Liver (tissue), 9 donors: ENCODE data around the gene RAB11FIP3. TPM values are rescaled to one million over a fixed set of nuclear protein-coding genes. Genes with fewer than 3 reads are reported as not detected.
A peak's percentile ranks its signal among the peaks of the same experiment; 100 is the strongest.

Experiments
- DNase-seq: peaks from one replicate; pipeline ENCODE4 v3.0.0-alpha.2; 2017; ENCODE audit warnings: low spot score
- H3K27ac ChIP-seq, 2 donors: one replicate each; pipeline ENCODE4 v1.7.0; 2013; ENCODE audit warnings: inconsistent platforms in 2 of 2, low read length in 2 of 2, control low read depth in 1 of 2, low read depth in 1 of 2, mild to moderate bottlenecking in 1 of 2
- H3K27me3 ChIP-seq, 4 donors: one replicate each; pipeline versions ENCODE4 v1.6.1 to v1.7.0; 2013; ENCODE audit warnings: low read length in 3 of 4, inconsistent platforms in 1 of 4, mild to moderate bottlenecking in 1 of 4, moderate library complexity in 1 of 4; ENCODE audit not compliant: control insufficient read depth in 4 of 4, insufficient read depth in 4 of 4
- H3K36me3 ChIP-seq, 4 donors: one replicate each; pipeline versions ENCODE4 v1.6.1 to v1.7.0; 2013; ENCODE audit warnings: low read length in 3 of 4, mild to moderate bottlenecking in 3 of 4, low read depth in 1 of 4, moderate library complexity in 1 of 4; ENCODE audit not compliant: control insufficient read depth in 4 of 4, insufficient read depth in 3 of 4
- H3K4me1 ChIP-seq, 4 donors: one replicate each; pipeline versions ENCODE4 v1.6.1 to v1.7.0; 2013; ENCODE audit warnings: low read length in 3 of 4, mild to moderate bottlenecking in 3 of 4, moderate library complexity in 1 of 4; ENCODE audit not compliant: control insufficient read depth in 4 of 4, insufficient read depth in 4 of 4
- H3K4me3 ChIP-seq, 3 donors: one replicate each; pipeline versions ENCODE4 v1.6.1 to v1.7.0; 2013; ENCODE audit warnings: low read length in 3 of 3, control low read depth in 1 of 3, low read depth in 1 of 3, mild to moderate bottlenecking in 1 of 3
- H3K9ac ChIP-seq, 2 donors: one replicate each; pipeline ENCODE4 v1.7.0; 2013; ENCODE audit warnings: low read length in 2 of 2, mild to moderate bottlenecking in 2 of 2, moderate library complexity in 2 of 2, control low read depth in 1 of 2, low read depth in 1 of 2
- H3K9me3 ChIP-seq, 4 donors: one replicate each; pipeline versions ENCODE4 v1.6.1 to v1.7.0; 2013; ENCODE audit warnings: low read length in 3 of 4; ENCODE audit not compliant: control insufficient read depth in 4 of 4
- ATF3 ChIP-seq: IDR thresholded peaks from 2 replicates; pipeline ENCODE4 v1.6.1; 2016; ENCODE audit warnings: antibody characterized with exemption
- CTCF ChIP-seq: fragments of 150-350 bp; IDR thresholded peaks from 2 replicates; pipeline ENCODE4 v1.5.1; 2017; ENCODE audit warnings: improper control_type of control experiment, low read depth, low read length; ENCODE audit not compliant: missing input control
- EGR1 ChIP-seq, 2 donors: IDR thresholded peaks; 2 replicates each; pipeline ENCODE4 v1.6.1; 2016 to 2018; ENCODE audit warnings: antibody characterized with exemption in 2 of 2, low read depth in 2 of 2
- FOXA1 ChIP-seq: IDR thresholded peaks from 2 replicates; pipeline ENCODE4 v1.6.1; 2016; ENCODE audit warnings: antibody characterized with exemption
- FOXA2 ChIP-seq: IDR thresholded peaks from 2 replicates; pipeline ENCODE4 v1.6.1; 2016; ENCODE audit warnings: antibody characterized with exemption
- GABPA ChIP-seq, 2 donors: IDR thresholded peaks in 1 of 2; conservative IDR thresholded peaks in 1 of 2; 2 replicates each; pipeline ENCODE4 v1.6.1; 2016; ENCODE audit warnings: antibody characterized with exemption in 2 of 2, mild to moderate bottlenecking in 1 of 2, moderate library complexity in 1 of 2
- HNF4A ChIP-seq, 2 donors: conservative IDR thresholded peaks; 2 replicates each; pipeline ENCODE4 v1.6.1; 2016; ENCODE audit warnings: antibody characterized with exemption in 2 of 2, mild to moderate bottlenecking in 2 of 2
- HNF4G ChIP-seq: IDR thresholded peaks from 2 replicates; pipeline ENCODE4 v1.6.1; 2016; ENCODE audit warnings: antibody characterized with exemption
- JUND ChIP-seq, 2 donors: IDR thresholded peaks; 2 replicates each; pipeline ENCODE4 v1.6.1; 2016; ENCODE audit warnings: antibody characterized with exemption in 2 of 2
- MAX ChIP-seq: IDR thresholded peaks from 2 replicates; pipeline ENCODE4 v1.6.1; 2016; ENCODE audit warnings: antibody characterized with exemption
- NR2F2 ChIP-seq: IDR thresholded peaks from 2 replicates; pipeline ENCODE4 v1.6.1; 2016; ENCODE audit warnings: antibody characterized with exemption
- RAD21 ChIP-seq, 2 donors: IDR thresholded peaks; 2 replicates each; pipeline ENCODE4 v1.6.1; 2016; ENCODE audit warnings: antibody characterized with exemption in 2 of 2, mild to moderate bottlenecking in 2 of 2
- REST ChIP-seq: IDR thresholded peaks from 2 replicates; pipeline ENCODE4 v1.6.1; 2016; ENCODE audit warnings: antibody characterized with exemption, mild to moderate bottlenecking
- RXRA ChIP-seq, 2 donors: IDR thresholded peaks; 2 replicates each; pipeline ENCODE4 v1.6.1; 2017 to 2018; ENCODE audit warnings: antibody characterized with exemption in 2 of 2, mild to moderate bottlenecking in 1 of 2
- SP1 ChIP-seq: IDR thresholded peaks from 2 replicates; pipeline ENCODE4 v1.6.1; 2018; ENCODE audit warnings: antibody characterized with exemption, mild to moderate bottlenecking
- TAF1 ChIP-seq: conservative IDR thresholded peaks from 2 replicates; pipeline ENCODE4 v1.6.1; 2016; ENCODE audit warnings: antibody characterized with exemption, mild to moderate bottlenecking
- YY1 ChIP-seq: IDR thresholded peaks from 2 replicates; pipeline ENCODE4 v1.6.1; 2016; ENCODE audit warnings: antibody characterized with exemption, mild to moderate bottlenecking
- ZBTB33 ChIP-seq: IDR thresholded peaks from 2 replicates; pipeline ENCODE4 v1.6.1; 2016; ENCODE audit warnings: antibody characterized with exemption
- WGBS: extraction: QIAGEN DNeasy Blood & Tissue Kit; methylation state at CpG from one replicate; pipeline ENCODE4 v1.1.7; 2013; 5-methylcytosine and 5-hydroxymethylcytosine counted together
- polyA plus RNA-seq, 2 donors: library from polyadenylated mRNA; stranded (reverse) in 1 of 2; unstranded in 1 of 2; fragments of 200-250 nt in 1 of 2; fragments of >200 nt in 1 of 2; fragmentation: Nextera tagmentation in 1 of 2; extraction: Ambion mirVana in 1 of 2; gene quantifications; one replicate each; pipeline versions ENCODE4 v1.2.1 to v1.2.3, GENCODE V29; 2013 to 2015
- total RNA-seq, 2 donors: library from RNA; depleted of rRNA; stranded (reverse); fragments of >200 nt; gene quantifications; one replicate each; pipeline ENCODE4 v1.2.3, GENCODE V29; 2014
- donor health status: healthy.
- donor health status: healthy.
- donor health status: healthy.
- donor health status: healthy.
- donor health status: healthy.

RAB11FIP3 gene
- total and polyA plus RNA-seq, 4 donors, result 3.5 to 29.4 (median 15.7) TPM

GRCh38 chr16:535446-536405 is 110.3 kb downstream of the RAB11FIP3 start:
- WGBS, result 47% methylated on average over 39 of the region's 39 CpGs
- no peaks in the 10 kb centered on the region for H3K27me3 ChIP-seq
- H3K4me3 ChIP-seq, result no peak overlapping the region
- peak overlapping the region; percentile 16 to 45 for H3K27ac ChIP-seq
- H3K9me3 ChIP-seq, result no peaks in the 10 kb centered on the region
- peak overlapping the region in 1 of 2 donors; percentile 27 for H3K9ac ChIP-seq
- H3K36me3 ChIP-seq, result peaks cover 3 to 19% (median 7%) of the 10 kb centered on the region in 4 donors
- DNase-seq, result no peak
- peaks cover 25 to 38% (median 30%) of the 10 kb centered on the region in 4 donors for H3K4me1 ChIP-seq
- no peak for TF ChIP-seq RXRA (IDR thresholded peaks at IDR 0.05)
- peak; percentile 10 to 34 for TF ChIP-seq HNF4A (conservative IDR thresholded peaks at IDR 0.05)
- no peak for TF ChIP-seq CTCF
- TF ChIP-seq MAX, result no peak

- Histone ChIP-seq H3K9me3 (no peaks in the 10 kb centered on the region), H3K27ac (no peak overlapping the region), H3K27me3 (no peaks in the 10 kb centered on the region), H3K36me3 (peaks cover 3 to 21% (median 7%) of the 10 kb centered on the region in 4 donors), H3K9ac (no peak overlapping the region), H3K4me3 (no peak overlapping the region), H3K4me1 (peaks cover 25 to 34% (median 30%) of the 10 kb centered on the region in 4 donors)
- 95% methylated on average over 17 of the region's 17 CpGs for WGBS
- no peak for DNase-seq
- TF ChIP-seq REST (no peak), JUND (IDR thresholded peaks at IDR 0.05) (no peak), HNF4A (conservative IDR thresholded peaks at IDR 0.05) (no peak), NR2F2 (no peak), GABPA (IDR thresholded peaks at IDR 0.05 in 1 of 2, conservative IDR thresholded peaks at IDR 0.05 in 1 of 2) (no peak), RAD21 (IDR thresholded peaks at IDR 0.05) (no peak), SP1 (no peak), TAF1 (no peak), ZBTB33 (no peak), FOXA2 (no peak), FOXA1 (no peak), HNF4G (no peak), ATF3 (no peak), MAX (no peak), YY1 (no peak), EGR1 (IDR thresholded peaks at IDR 0.05; ENCODE audit: low read depth in 2 of 2) (no peak), CTCF (no peak)
These were observed 111.3 kb downstream of the RAB11FIP3 start for GRCh38 chr16:536746-537145.
